Measurements from ENCODE around the gene LRRC8E.
A peak's percentile ranks its signal among the peaks of the same experiment; 100 is the strongest.

Gene LRRC8E

DNA sequence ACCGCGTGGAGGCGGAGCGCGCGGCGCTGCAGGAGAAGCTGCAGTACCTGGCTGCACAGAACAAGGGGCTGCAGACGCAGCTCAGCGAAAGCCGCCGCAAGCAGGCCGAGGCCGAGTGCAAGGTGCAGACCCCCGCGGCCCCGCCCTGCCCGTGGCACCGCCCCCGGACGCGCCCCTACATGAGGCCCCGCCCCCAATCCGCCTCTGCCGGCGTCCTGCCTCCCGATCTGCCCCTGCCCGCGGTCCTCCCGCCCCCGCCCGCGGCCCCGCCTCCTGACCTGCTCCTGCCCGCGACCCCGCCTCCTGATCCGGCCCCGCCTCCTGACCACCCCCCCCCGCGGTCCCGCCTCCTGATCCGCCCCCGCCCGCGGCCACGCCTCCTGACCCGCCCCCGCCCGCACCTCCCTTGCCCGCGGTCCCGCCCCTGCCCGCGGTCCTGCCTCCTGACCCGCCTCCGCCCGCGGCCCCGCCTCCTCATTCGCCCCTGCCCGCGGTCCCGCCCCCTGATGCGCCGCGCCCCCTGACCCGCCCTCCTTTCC lies 25.8 kb upstream of the LRRC8E start:
- Histone ChIP-seq H3K9me3 (ENCODE audit: control insufficient read depth, insufficient read depth, low read length) (no peaks in the 10 kb centered on the region), H3K27ac (ENCODE audit: low read length) (no peak overlapping the region), H3K4me1 (ENCODE audit: control insufficient read depth, insufficient read depth, low read length) (peaks cover 8% of the 10 kb centered on the region), H3K4me3 (ENCODE audit: low read length) (peak overlapping the region; percentile 51; the same call in 1 of the 2 replicates), H3K36me3 (ENCODE audit: control insufficient read depth, insufficient read depth, low read length) (no peaks in the 10 kb centered on the region), H3K27me3 (ENCODE audit: control insufficient read depth, insufficient read depth, low read length) (peaks cover 3% of the 10 kb centered on the region; the same call in 1 of the 2 replicates)
- no CpG with 5 or more reads among the region's 67 CpGs for WGBS (ENCODE audit: insufficient coverage, insufficient read length)
- DNase-seq (ENCODE audit: low read depth, low spot score), result no peak

DNA sequence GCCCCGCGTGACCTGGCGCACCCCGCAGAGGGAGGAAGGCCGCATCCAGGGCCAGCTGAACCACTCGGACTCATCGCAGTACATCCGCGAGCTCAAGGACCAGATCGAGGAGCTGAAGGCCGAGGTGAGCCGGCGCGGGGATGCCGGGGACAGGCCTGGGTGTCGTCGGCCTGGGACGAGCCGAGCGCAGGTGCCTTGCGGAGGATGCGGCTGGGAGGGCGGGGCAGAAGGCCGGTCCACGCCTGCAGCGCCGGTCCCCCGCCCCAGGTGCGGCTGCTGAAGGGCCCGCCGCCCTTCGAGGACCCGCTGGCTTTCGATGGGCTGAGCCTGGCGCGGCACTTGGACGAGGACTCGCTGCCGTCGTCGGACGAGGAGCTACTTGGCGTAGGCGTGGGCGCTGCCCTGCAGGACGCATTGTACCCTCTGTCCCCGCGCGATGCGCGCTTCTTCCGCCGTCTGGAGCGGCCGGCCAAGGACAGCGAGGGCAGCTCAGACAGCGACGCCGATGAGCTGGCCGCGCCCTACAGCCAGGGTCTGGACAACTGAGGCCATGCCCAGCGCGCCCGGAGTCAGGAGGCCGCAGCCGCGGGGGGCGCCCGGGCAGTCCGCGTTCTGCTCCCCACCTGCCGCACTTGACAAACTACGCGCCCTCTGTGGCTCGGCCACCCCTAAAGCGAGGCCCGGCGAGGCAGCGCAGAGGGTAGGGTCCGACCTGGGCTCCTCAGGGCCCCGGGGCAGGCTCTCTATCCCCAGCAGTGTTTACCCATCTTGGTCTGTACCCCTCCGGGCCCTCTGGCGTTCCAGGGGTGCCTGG lies 24.9 kb upstream of the LRRC8E start:
- Histone ChIP-seq H3K27ac (ENCODE audit: low read length) (no peak overlapping the region), H3K27me3 (ENCODE audit: control insufficient read depth, insufficient read depth, low read length) (peaks cover 3% of the 10 kb centered on the region; the same call in 1 of the 2 replicates), H3K36me3 (ENCODE audit: control insufficient read depth, insufficient read depth, low read length) (no peaks in the 10 kb centered on the region), H3K9me3 (ENCODE audit: control insufficient read depth, insufficient read depth, low read length) (no peaks in the 10 kb centered on the region), H3K4me1 (ENCODE audit: control insufficient read depth, insufficient read depth, low read length) (peaks cover 8% of the 10 kb centered on the region), H3K4me3 (ENCODE audit: low read length) (peak overlapping the region; percentile 51; the same call in 1 of the 2 replicates)
- no peak for DNase-seq (ENCODE audit: low read depth, low spot score)
- no CpG with 5 or more reads among the region's 83 CpGs for WGBS (ENCODE audit: insufficient coverage, insufficient read length)

DNA sequence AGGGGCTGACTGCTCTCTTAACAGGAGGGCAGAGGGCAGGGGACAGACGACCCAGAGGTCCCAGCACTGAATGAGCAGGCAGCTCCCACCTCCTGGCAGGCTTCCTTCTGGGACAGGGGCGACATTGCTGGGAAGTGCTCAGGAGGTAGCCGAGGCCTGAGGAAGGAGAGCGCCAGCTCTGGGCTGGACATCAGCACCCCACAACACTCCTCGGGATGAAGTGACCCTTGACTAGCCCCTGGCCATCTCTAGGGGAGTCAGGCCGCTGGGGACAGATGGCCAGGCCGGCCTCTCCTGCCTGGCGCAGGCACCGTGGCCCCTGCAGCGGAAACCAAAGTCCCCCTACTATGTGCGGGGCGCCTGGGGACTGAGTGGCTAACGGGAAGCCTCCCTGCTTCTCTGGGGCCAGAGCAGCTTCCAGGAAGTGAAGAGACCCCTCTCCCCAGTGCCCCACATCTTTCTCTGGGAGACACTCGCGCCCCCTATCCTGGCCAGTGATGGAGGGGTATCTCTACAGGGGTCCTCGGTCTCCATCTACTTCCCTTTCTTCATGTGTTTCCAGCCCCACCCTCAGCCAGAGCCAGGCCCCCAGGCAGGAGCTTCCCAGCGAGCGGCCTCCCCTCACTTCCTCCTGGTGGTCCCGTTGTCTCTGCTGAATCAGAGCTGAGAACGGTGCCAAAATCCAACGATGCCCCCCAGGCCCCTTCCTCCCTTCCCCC lies 24.2 kb upstream of the LRRC8E start:
- peaks cover 10% of the 10 kb centered on the region for H3K4me1 ChIP-seq (ENCODE audit: control insufficient read depth, insufficient read depth, low read length)
- H3K4me3 ChIP-seq (ENCODE audit: low read length), result no peak overlapping the region
- no peaks in the 10 kb centered on the region for H3K36me3 ChIP-seq (ENCODE audit: control insufficient read depth, insufficient read depth, low read length)
- DNase-seq (ENCODE audit: low read depth, low spot score), result no peak
- peaks cover 3% of the 10 kb centered on the region; the same call in 1 of the 2 replicates for H3K27me3 ChIP-seq (ENCODE audit: control insufficient read depth, insufficient read depth, low read length)
- WGBS (ENCODE audit: insufficient coverage, insufficient read length), result no CpG with 5 or more reads among the region's 21 CpGs
- no peak overlapping the region for H3K27ac ChIP-seq (ENCODE audit: low read length)
- no peaks in the 10 kb centered on the region for H3K9me3 ChIP-seq (ENCODE audit: control insufficient read depth, insufficient read depth, low read length)

GRCh38 chr19:7864690-7865074 lies 23.6 kb upstream of the LRRC8E start:
- Histone ChIP-seq H3K36me3 (ENCODE audit: control insufficient read depth, insufficient read depth, low read length) (no peaks in the 10 kb centered on the region), H3K9me3 (ENCODE audit: control insufficient read depth, insufficient read depth, low read length) (no peaks in the 10 kb centered on the region), H3K4me1 (ENCODE audit: control insufficient read depth, insufficient read depth, low read length) (peaks cover 10% of the 10 kb centered on the region), H3K27ac (ENCODE audit: low read length) (no peak overlapping the region), H3K4me3 (ENCODE audit: low read length) (no peak overlapping the region), H3K27me3 (ENCODE audit: control insufficient read depth, insufficient read depth, low read length) (peaks cover 3% of the 10 kb centered on the region; the same call in 1 of the 2 replicates)
- DNase-seq (ENCODE audit: low read depth, low spot score), result no peak
- WGBS (ENCODE audit: insufficient coverage, insufficient read length), result no CpG with 5 or more reads among the region's 18 CpGs

- H3K36me3 ChIP-seq (ENCODE audit: control insufficient read depth, insufficient read depth, low read length), result no peaks in the 10 kb centered on the region
- no peak overlapping the region for H3K27ac ChIP-seq (ENCODE audit: low read length)
- no peaks in the 10 kb centered on the region for H3K9me3 ChIP-seq (ENCODE audit: control insufficient read depth, insufficient read depth, low read length)
- DNase-seq (ENCODE audit: low read depth, low spot score), result no peak
- H3K27me3 ChIP-seq (ENCODE audit: control insufficient read depth, insufficient read depth, low read length), result peaks cover 3% of the 10 kb centered on the region; the same call in 1 of the 2 replicates
- WGBS (ENCODE audit: insufficient coverage, insufficient read length), result no CpG with 5 or more reads among the region's 10 CpGs
- H3K4me1 ChIP-seq (ENCODE audit: control insufficient read depth, insufficient read depth, low read length), result peaks cover 9% of the 10 kb centered on the region
- H3K4me3 ChIP-seq (ENCODE audit: low read length), result no peak overlapping the region
These were observed 22.9 kb upstream of the LRRC8E start for GRCh38 chr19:7865262-7865911.

DNA sequence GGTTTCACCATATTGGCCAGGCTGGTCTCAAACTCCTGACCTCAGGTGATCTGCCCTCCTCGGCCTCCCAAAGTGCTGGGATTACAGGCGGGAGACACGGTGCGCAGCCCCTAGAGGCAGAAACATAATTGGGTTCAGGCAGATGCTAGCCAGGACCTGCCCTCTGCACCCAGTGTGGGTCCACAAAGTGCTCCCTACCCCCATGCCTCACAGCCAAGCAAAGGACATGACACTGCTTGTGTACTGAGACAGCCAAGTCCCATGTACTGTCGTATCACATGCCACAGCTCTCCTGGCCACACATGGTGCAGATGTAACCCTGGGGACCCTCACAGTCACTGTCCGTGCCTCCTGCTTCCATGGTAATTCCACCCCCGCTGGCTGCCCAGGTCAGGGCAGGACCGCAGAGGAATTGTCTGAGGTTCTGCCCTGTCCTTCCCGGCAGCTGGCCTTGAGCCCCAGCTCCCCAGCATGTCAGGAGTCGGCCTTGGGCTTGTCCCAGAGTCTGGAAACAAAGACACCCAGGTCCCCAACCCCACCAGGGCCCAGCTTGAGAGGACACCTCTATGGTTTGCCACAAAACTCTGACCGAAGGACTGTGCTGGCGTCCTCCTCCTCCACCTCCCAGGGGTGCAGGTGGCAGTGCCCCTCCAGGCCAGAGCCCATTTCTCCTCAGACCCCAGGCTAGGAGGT lies 21.8 kb upstream of the LRRC8E start:
- peaks cover 3% of the 10 kb centered on the region; the same call in 1 of the 2 replicates for H3K27me3 ChIP-seq (ENCODE audit: control insufficient read depth, insufficient read depth, low read length)
- no peak overlapping the region for H3K4me3 ChIP-seq (ENCODE audit: low read length)
- no peaks in the 10 kb centered on the region for H3K36me3 ChIP-seq (ENCODE audit: control insufficient read depth, insufficient read depth, low read length)
- no peaks in the 10 kb centered on the region for H3K9me3 ChIP-seq (ENCODE audit: control insufficient read depth, insufficient read depth, low read length)
- H3K27ac ChIP-seq (ENCODE audit: low read length), result no peak overlapping the region
- no peak for DNase-seq (ENCODE audit: low read depth, low spot score)
- H3K4me1 ChIP-seq (ENCODE audit: control insufficient read depth, insufficient read depth, low read length), result peaks cover 3% of the 10 kb centered on the region; the same call in 1 of the 2 replicates
- no CpG with 5 or more reads among the region's 12 CpGs for WGBS (ENCODE audit: insufficient coverage, insufficient read length)

DNA sequence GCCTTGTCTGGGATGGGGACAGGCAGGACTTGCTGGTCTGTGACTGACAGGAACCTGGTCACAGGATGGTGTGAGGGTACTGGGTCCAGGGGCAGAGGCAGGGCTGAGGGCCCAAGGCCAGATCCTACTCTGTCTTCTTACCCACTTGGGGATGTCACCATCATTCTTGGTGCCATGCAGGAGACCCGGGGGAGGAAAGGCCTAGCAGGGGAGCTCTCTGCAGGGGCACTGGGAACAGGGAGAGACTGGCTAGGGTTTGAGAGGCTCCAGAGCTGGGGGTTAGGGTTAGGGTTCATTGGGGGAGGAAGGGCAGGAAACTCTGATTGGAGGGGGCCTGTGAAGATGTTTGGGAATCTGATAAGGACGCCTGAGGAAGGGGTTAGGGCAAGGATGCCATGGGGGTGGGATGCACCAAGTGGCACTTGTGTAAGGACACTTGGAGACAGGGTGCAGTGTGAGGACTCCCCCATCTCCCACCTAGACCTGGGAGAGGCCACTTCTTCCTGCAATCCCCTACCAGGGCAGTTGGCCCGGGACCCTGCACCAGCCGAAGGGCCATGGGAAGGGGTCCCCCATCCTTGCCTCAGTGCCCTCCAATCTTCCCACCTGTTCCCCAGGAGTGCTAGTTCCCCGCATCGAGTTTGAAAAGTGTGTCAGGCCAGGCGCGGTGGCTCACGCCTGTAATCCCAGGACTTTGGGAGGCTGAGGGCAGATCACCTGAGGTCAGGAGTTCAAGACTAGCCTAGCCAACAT lies 21.0 kb upstream of the LRRC8E start:
- Histone ChIP-seq H3K9me3 (ENCODE audit: control insufficient read depth, insufficient read depth, low read length) (no peaks in the 10 kb centered on the region), H3K27me3 (ENCODE audit: control insufficient read depth, insufficient read depth, low read length) (peaks cover 3% of the 10 kb centered on the region; the same call in 1 of the 2 replicates), H3K36me3 (ENCODE audit: control insufficient read depth, insufficient read depth, low read length) (no peaks in the 10 kb centered on the region), H3K27ac (ENCODE audit: low read length) (no peak overlapping the region), H3K4me3 (ENCODE audit: low read length) (no peak overlapping the region), H3K4me1 (ENCODE audit: control insufficient read depth, insufficient read depth, low read length) (peaks cover 5% of the 10 kb centered on the region)
- no peak for DNase-seq (ENCODE audit: low read depth, low spot score)
- WGBS (ENCODE audit: insufficient coverage, insufficient read length), result no CpG with 5 or more reads among the region's 9 CpGs

DNA sequence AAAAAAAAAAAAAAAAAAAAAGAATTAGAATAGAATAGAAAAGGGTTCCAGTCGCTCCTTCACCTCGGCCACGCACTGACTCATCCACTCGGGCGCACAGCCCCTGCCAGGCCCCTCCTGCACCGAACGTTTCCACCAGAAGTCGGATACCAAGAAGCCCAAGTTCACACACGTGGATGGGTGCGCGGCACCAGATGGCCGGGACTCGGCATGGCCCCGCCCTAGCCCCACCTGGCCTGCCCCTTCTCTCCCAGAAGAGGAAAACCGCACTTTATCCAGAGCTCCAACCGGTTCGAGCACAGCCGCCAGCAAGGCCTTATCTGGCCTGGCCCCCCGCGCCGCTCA lies 20.0 kb upstream of the LRRC8E start:
- no CpG with 5 or more reads among the region's 21 CpGs for WGBS (ENCODE audit: insufficient coverage, insufficient read length)
- H3K36me3 ChIP-seq (ENCODE audit: control insufficient read depth, insufficient read depth, low read length), result no peaks in the 10 kb centered on the region
- no peak for DNase-seq (ENCODE audit: low read depth, low spot score)
- H3K9me3 ChIP-seq (ENCODE audit: control insufficient read depth, insufficient read depth, low read length), result no peaks in the 10 kb centered on the region
- H3K27me3 ChIP-seq (ENCODE audit: control insufficient read depth, insufficient read depth, low read length), result peaks cover 3% of the 10 kb centered on the region; the same call in 1 of the 2 replicates
- no peak overlapping the region for H3K27ac ChIP-seq (ENCODE audit: low read length)
- H3K4me1 ChIP-seq (ENCODE audit: control insufficient read depth, insufficient read depth, low read length), result peaks cover 8% of the 10 kb centered on the region
- no peak overlapping the region for H3K4me3 ChIP-seq (ENCODE audit: low read length)

DNA sequence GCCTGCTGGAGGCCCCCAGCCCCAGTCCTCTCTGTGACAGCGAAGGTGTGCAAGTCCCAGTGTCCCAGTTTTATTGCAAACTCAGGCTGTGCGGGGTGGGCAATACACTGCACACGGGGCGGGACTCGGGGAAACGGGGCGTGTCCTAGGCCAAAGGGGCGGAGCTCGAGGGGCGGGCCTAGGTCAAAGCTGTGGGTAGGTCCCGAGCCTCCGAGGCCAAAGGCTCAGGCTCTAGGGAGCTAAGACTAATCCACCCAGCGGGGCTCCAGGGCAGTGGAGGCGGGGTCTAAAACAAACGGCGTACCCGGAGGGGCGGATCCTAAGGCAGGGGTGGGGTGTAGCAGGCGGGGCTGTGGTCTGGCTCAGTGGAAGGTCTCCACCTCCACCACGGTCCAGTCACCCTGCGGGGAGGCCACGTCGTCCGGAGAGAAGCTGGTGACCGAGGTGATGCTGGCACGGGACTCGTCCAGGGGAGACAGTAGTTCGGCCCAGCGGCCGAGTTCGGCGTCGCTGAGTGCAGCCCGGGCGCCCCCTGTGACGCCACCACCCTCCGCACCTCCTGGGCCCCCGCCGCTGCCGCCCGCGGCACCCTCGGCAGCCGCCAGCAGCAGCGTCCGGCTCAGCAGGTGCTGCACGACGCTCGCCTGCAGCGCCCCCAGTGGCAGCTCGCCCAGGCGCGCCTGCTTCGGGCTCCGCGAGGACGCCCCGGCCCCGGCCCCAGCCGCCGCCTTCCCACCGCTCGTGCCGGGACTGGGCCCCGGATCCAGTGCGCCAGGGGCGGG lies 19.4 kb upstream of the LRRC8E start:
- Histone ChIP-seq H3K27me3 (ENCODE audit: control insufficient read depth, insufficient read depth, low read length) (peaks cover 3% of the 10 kb centered on the region; the same call in 1 of the 2 replicates), H3K9me3 (ENCODE audit: control insufficient read depth, insufficient read depth, low read length) (no peaks in the 10 kb centered on the region), H3K4me1 (ENCODE audit: control insufficient read depth, insufficient read depth, low read length) (peaks cover 8% of the 10 kb centered on the region), H3K27ac (ENCODE audit: low read length) (no peak overlapping the region), H3K4me3 (ENCODE audit: low read length) (peak overlapping the region; percentile 50; the same call in 1 of the 2 replicates), H3K36me3 (ENCODE audit: control insufficient read depth, insufficient read depth, low read length) (no peaks in the 10 kb centered on the region)
- no CpG with 5 or more reads among the region's 67 CpGs for WGBS (ENCODE audit: insufficient coverage, insufficient read length)
- no peak for DNase-seq (ENCODE audit: low read depth, low spot score)
